Activated naive CD4-positive, alpha-beta T cell (primary cell): ENCODE measurements around the gene XPO1.
"Not testable (repeated sequence)": the region's sequence is repeated elsewhere in the genome, so short reads cannot be mapped to it uniquely, and the experiment has no call there.

Experiments used
- DNase-seq, 4 experiments: peaks; one replicate each; lab custom pipeline; 2025; lab: John Stamatoyannopoulos, UW

The XPO1 gene

DNA sequence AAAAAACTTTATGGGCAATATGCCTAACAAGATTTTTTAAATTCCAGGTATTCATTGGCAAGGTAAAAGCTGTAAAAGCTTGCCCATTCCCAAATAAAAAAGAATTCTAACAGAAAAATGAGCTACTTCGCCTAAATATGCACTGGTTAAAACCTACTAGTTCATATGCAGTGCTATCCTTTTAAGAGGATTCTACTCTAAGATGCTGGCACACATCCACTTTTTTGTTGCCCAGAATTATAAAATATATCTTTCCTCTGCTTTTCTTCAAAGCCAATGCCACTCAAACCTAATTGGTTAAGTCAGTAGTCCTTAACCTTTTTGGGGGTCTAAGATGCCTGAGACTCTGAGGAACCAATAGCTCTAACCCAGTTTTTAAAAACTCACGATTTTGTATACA is 3.2 kb downstream of the XPO1 start:
- no peak for DNase-seq

DNA sequence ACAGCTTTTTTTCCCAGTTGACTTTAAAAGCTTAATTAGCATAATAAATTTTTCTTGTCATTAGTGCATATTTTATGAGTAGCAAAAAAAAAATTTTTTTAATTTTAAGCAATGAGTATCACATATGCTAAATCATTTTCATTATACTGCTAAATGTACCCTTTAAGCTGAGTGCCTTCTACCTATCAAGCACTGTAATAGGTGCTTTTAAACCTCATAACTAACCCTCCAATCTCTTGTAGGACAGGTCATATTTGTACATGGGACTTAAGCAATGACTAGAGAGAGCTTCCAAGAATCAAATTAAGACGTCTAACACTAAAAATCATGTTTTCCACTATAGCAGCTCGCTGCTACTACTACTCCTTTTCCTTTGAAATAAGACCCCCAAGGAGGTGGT is 7.4 kb downstream of the XPO1 start:
- DNase-seq, result no peak

GRCh38 chr2:61529944-61530735 is 8.0 kb downstream of the XPO1 start:
- no peak for DNase-seq

GRCh38 chr2:61520261-61520660 is 17.9 kb downstream of the XPO1 start:
- DNase-seq, result no peak

- no peak for DNase-seq
Observed at GRCh38 chr2:61512768-61513398, 25.3 kb downstream of the XPO1 start.

DNA sequence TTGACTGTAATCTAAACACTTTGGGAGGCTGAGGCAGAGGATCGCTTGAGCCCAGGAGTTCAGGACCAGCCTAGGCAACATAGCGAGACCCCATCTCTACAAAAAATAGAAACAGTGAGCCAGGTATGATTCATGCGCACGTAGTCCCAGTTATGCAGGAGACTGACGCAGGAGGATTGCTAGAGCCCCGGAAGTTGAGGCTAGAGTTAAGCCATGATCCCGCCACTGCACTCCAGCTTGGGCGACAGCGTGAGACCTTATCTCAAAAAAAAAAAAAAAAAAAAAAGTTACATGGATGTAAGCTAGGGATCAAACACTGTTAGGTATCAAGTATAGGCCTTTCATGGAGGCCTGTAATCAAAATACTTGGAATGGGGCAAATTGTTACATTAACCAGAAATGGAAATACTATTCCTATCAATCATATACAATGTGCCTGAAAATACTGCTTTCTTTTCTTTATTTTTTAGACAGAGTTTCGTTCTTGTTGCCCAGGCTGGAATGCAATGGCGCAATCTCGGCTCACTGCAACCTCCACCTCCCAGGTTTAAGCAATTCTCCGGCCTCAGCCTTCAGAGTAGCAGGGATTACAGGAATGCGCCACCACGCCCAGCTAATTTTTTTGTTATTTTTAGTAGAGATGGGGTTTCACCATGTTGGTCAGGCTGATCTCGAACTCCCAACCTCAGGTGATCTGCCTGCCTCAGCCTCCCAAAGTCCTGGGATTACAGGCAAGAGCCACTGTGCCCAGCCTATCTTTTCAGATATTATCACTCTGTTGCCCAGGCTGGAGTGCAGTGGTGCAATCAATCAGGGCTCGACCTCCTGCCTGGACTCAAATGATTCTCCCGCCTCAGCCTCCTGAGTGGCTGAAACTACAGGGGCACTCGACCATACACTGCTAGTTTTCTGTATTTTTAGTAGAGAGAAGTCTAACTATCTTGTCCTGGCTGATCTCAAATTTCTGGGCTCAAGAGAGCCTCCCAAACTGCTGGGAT is 27.2 kb downstream of the XPO1 start:
- DNase-seq, result no peak

DNA sequence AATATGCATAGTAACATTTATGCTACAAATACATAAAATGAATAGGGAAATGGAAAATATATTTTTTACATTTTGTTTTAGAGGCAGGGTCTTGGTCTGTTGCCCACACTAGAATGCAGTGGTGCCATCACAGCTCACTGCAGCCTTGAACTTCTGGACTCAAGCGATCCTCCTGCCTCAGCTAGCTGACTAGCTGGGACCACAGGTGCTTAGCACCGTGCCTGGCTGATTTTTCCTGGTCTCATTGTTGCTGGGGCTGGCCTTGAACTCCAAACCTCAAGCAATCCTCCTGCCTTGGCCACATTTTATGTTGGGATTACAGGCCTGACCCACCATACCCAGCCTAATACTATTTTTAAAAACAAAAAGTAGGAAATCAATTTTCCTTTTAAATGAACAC is 33.2 kb downstream of the XPO1 start:
- DNase-seq, result no peak

- no peak for DNase-seq
Observed at GRCh38 chr2:61499060-61499459, 39.1 kb downstream of the XPO1 start.

DNA sequence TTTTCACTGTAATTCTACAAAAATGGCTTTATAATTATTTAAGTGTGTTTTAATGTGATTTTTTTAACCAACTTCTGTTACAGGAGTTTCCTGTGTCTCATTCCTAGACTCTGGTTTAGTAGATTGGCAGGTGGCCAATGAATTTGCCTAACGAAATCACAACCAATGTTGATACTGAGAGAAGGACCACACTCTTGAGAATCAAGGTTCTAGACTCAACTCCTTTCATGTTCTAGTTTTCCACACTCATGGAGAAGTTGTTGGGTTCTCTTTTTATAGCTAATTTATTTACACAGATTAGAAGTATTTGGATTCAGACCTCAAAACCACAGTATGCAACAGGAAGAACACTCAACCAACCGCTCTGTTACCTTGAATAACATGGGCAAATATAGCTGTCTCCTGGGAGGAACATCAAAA is 44.6 kb downstream of the XPO1 start:
- no peak for DNase-seq

DNA sequence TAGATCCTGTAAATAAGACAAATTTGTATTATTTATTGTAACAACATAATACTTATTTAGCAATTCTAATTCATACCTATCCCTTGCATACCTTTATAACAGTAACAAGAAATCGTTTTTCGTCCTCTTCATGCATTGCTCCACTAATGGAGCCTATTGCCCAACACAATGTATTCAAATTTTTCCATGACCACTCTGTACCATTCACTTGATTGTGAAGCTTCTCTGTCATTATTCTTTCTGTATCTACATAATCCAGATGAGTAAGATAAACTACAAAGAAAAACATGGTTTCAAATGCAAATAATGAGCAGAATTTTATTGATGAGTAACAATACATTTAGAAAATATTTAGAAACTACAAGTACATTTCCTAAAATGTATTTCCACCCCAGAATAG is 45.7 kb downstream of the XPO1 start:
- DNase-seq, result no peak

GRCh38 chr2:61485281-61485680 is 52.9 kb downstream of the XPO1 start:
- no peak for DNase-seq

DNA sequence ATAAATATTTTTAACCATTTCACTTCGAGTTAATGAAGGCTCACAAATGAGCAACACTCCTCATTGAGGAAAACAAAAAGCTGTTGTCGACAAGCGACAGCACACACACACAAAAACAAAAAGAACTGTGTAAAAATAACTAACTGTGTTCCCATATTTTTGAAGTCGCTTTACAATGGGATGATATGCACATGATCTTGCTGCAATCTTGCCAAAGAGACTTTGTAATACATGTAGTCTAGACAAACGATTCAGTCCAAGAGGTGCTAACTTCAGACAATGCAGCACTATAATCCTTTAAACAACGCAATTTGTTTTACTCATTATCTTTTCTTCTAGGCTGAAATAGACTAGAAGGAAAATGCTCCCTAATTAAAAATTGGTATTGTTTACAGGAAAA is 60.1 kb downstream of the XPO1 start:
- no peak for DNase-seq

- not testable (repeated sequence) for DNase-seq
Observed at GRCh38 chr2:61476929-61477589, 61.1 kb downstream of the XPO1 start.

- no peak for DNase-seq
Observed at GRCh38 chr2:61471905-61472805, 66.0 kb downstream of the XPO1 start.

- peak; percentile 74 to 89 (median 84) for DNase-seq
Observed at GRCh38 chr2:61470965-61471904, 66.9 kb downstream of the XPO1 start, which contains the start of gene USP34. Gene USP34 (minus strand): TSS chr2:61471087. CDS start chr2:61470692, 395 bp downstream.

DNA sequence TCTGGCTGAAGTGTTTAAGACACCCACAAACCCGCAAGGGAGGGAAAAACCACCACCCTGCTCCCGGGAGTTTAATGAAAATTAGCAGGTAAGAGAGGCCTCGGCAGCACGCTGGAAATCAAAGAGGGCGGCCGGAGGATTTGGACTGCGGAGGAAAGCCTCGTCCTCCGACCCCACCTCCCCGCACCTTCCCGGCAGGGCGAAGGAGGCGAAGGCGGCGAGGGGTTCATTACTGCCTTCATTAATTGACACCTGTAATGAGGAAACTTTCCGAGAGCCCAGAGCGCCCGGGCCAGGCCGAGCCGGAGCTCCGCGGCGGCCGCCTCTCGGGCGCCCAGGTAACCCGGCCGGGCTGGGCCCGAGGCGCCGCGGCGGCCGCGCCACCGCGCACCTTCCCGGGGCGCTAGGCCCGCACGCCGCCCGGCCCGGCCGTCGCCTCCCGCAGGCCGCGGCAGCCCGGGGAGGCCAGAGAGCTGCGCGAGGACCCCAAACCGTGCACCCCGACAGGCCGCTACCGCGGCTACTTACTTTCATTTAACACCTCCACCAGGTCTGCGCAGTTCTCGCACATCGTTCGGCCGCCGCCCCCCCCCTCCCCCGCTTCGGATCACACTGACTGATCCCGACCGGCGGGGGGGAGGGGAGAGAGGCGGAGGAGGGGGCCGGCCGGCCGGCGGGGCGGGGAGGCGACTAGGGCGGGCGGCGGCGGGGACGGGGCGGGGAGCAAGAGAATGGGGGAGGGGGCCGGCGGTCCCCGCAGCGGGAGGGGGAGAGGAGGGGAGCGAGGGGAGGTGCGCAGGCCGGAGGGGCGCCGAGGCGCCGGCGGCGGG is 67.8 kb downstream of the XPO1 start:
- DNase-seq, result peak; percentile 56 to 75 (median 62)

- no peak for DNase-seq
Observed at GRCh38 chr2:61469424-61470121, 68.6 kb downstream of the XPO1 start.

GRCh38 chr2:61468231-61468630 is 69.9 kb downstream of the XPO1 start:
- DNase-seq, result not testable (repeated sequence)
